ENCODE results near the gene POU2F3. TPM values are rescaled to one million over a fixed set of nuclear protein-coding genes. Genes with fewer than 3 reads are reported as not detected.

POU2F3 gene
- total RNA-seq, result 1 to 10 TPM in 1 of 2 donors, under 1 TPM in 1; 0.77 to 1.5 TPM

- DNase-seq, result no peak
- H3K9ac ChIP-seq (ENCODE audit: low read depth in 2 of 2, low read length in 2 of 2), result no peak within 1 kb of the TSS
- no peak within 1 kb of the TSS for H3K4me3 ChIP-seq
- H3K4me1 ChIP-seq, result no peaks in the 10 kb centered on the region
- intact Hi-C loops (cut with DNase I), result no loop called here
- no peak for TF ChIP-seq CTCF (IDR thresholded peaks at IDR 0.05)
- H3K27ac ChIP-seq, result no peak within 1 kb of the TSS
- no peaks in the 10 kb centered on the region for H3K9me3 ChIP-seq
- peaks cover 19% of the 10 kb centered on the region for H3K27me3 ChIP-seq
- H3K36me3 ChIP-seq, result no peaks in the 10 kb centered on the region
These were observed at the start of gene POU2F3 for GRCh38 chr11:120239713-120240640. POU2F3 (plus strand) TSS chr11:120240140; CDS start chr11:120240344, 204 bp downstream.

- no peak overlapping the region for H3K9ac ChIP-seq (ENCODE audit: low read depth in 2 of 2, low read length in 2 of 2)
- H3K4me1 ChIP-seq, result peaks cover 17% of the 10 kb centered on the region
- H3K27ac ChIP-seq, result no peak overlapping the region
- H3K27me3 ChIP-seq, result no peaks in the 10 kb centered on the region
- H3K4me3 ChIP-seq, result no peak overlapping the region
- no peak for DNase-seq
- intact Hi-C loops (cut with DNase I), result no loop called here
- no peaks in the 10 kb centered on the region for H3K9me3 ChIP-seq
- TF ChIP-seq CTCF (IDR thresholded peaks at IDR 0.05), result no peak
- H3K36me3 ChIP-seq, result no peaks in the 10 kb centered on the region
These were observed 48.9 kb upstream of the POU2F3 start for GRCh38 chr11:120191058-120191457.

- H3K9me3 ChIP-seq, result no peaks in the 10 kb centered on the region
- no peak for DNase-seq
- peaks cover 10% of the 10 kb centered on the region for H3K4me1 ChIP-seq
- TF ChIP-seq CTCF (IDR thresholded peaks at IDR 0.05), result no peak
- no peaks in the 10 kb centered on the region for H3K36me3 ChIP-seq
- H3K27ac ChIP-seq, result no peak overlapping the region
- intact Hi-C loops (cut with DNase I), result no loop called here
- no peak overlapping the region for H3K9ac ChIP-seq (ENCODE audit: low read depth in 2 of 2, low read length in 2 of 2)
- H3K4me3 ChIP-seq, result no peak overlapping the region
- H3K27me3 ChIP-seq, result no peaks in the 10 kb centered on the region
These were observed 46.9 kb upstream of the POU2F3 start for GRCh38 chr11:120192831-120193625.

GRCh38 chr11:120194166-120194565 is 45.8 kb upstream of the POU2F3 start:
- no peak for DNase-seq
- H3K4me1 ChIP-seq, result peaks cover 10% of the 10 kb centered on the region

More at GRCh38 chr11:120194166-120194565, 45.8 kb upstream of the POU2F3 start:
- Histone ChIP-seq H3K4me3 (no peak overlapping the region), H3K9ac (ENCODE audit: low read depth in 2 of 2, low read length in 2 of 2) (no peak overlapping the region), H3K36me3 (no peaks in the 10 kb centered on the region), H3K9me3 (no peaks in the 10 kb centered on the region), H3K27me3 (no peaks in the 10 kb centered on the region), H3K27ac (no peak overlapping the region)
- TF ChIP-seq CTCF (IDR thresholded peaks at IDR 0.05), result no peak
- intact Hi-C loops (cut with DNase I), result no loop called here
